HepG2 (cell line): ENCODE measurements around the gene SLC35A1. TPM values are rescaled to one million over a fixed set of nuclear protein-coding genes. Genes with fewer than 3 reads are reported as not detected.

Experiments
- ARNT ChIP-seq: fragments of 450-650 bp; IDR thresholded peaks from 2 replicates; pipeline ENCODE4 v1.6.1; 2017
- ATF1 ChIP-seq: IDR thresholded peaks from 2 replicates; pipeline ENCODE4 v1.6.1; 2016; ENCODE audit warnings: mild to moderate bottlenecking, control low read depth
- ONECUT2 ChIP-seq: sonication (generic); formaldehyde crosslinking; IDR thresholded peaks from 2 replicates; pipeline ENCODE4 v1.4.0; 2020; ENCODE audit warnings: missing genetic modification reagents
- REST ChIP-seq, 2 experiments: IDR thresholded peaks; 2 replicates each; pipeline ENCODE4 v1.6.1; 2011 to 2012; ENCODE audit warnings: low read length in 2 of 2, borderline replicate concordance in 1 of 2, low read depth in 1 of 2, mild to moderate bottlenecking in 1 of 2, moderate library complexity in 1 of 2
- REXO4 ChIP-seq: sonication (generic); formaldehyde crosslinking; IDR thresholded peaks from 2 replicates; pipeline ENCODE4 v1.8.0; 2022; ENCODE audit warnings: missing genetic modification reagents, mild to moderate bottlenecking, borderline replicate concordance
- TRAFD1 ChIP-seq: sonication (generic); formaldehyde crosslinking; IDR thresholded peaks from 2 replicates; pipeline ENCODE4 v1.5.1; 2020; ENCODE audit warnings: missing genetic modification reagents, mild to moderate bottlenecking, borderline replicate concordance
- ZBTB1 ChIP-seq: sonication (generic); formaldehyde crosslinking; IDR thresholded peaks from 2 replicates; pipeline ENCODE4 v1.4.0; 2020; ENCODE audit warnings: missing genetic modification reagents, borderline replicate concordance
- ZNF12 ChIP-seq: sonication (generic); formaldehyde crosslinking; IDR thresholded peaks from 2 replicates; pipeline ENCODE4 v1.5.0; 2020; ENCODE audit warnings: missing genetic modification reagents
- ZNF543 ChIP-seq: sonication (generic); formaldehyde crosslinking; IDR thresholded peaks from 2 replicates; pipeline ENCODE4 v1.4.0; 2020; ENCODE audit warnings: mild to moderate bottlenecking, missing genetic modification reagents
- ZSCAN21 ChIP-seq: sonication (generic); formaldehyde crosslinking; IDR thresholded peaks from 2 replicates; pipeline ENCODE4 v1.8.0; 2022; ENCODE audit warnings: mild to moderate bottlenecking, missing genetic modification reagents, moderate library complexity, borderline replicate concordance
- polyA plus RNA-seq, 8 experiments: library from polyadenylated mRNA; depleted of rRNA in 3 of 8; stranded (reverse) in 7 of 8; unstranded in 1 of 8; fragments of >200 nt; fragmentation: Illumina TruSeq in 4 of 8; extraction: Trizol in 4 of 8; gene quantifications; 2 replicates each; pipeline versions ENCODE4 v1.2.1 to v1.2.3, GENCODE V29; 2011 to 2016; ENCODE audit warnings: low read depth in 4 of 8, missing spikeins in 1 of 8, mixed read lengths in 1 of 8; ENCODE audit not compliant: insufficient read depth in 1 of 8
- total RNA-seq, 5 experiments: library from RNA; depleted of rRNA; stranded (reverse); fragments of >200 nt; fragmentation: Illumina TruSeq; extraction: Trizol; gene quantifications; 2 replicates each; pipeline ENCODE4 v1.2.3, GENCODE V29; 2016; ENCODE audit warnings: low read depth in 1 of 5
- TF ChIP-seq, protein P1 (sequence below), 2 experiments: sonication (generic) in 1 of 2; formaldehyde crosslinking in 1 of 2; IDR thresholded peaks; 2 replicates each; pipeline versions ENCODE4 v1.6.1 to v1.9.0; 2014 to 2022; ENCODE audit warnings: antibody characterized with exemption in 1 of 2, borderline replicate concordance in 1 of 2, inconsistent platforms in 1 of 2, low read depth in 1 of 2, missing genetic modification reagents in 1 of 2
- TF ChIP-seq, protein P2 (sequence below): sonication (generic); formaldehyde crosslinking; IDR thresholded peaks from 2 replicates; pipeline ENCODE4 v1.8.0; 2022; ENCODE audit warnings: mild to moderate bottlenecking, missing genetic modification reagents

SLC35A1 gene
- total and polyA plus RNA-seq, 2 of the 13 experiments (the other 11 are each of a cell fraction or from before 2014, with no cell fraction given), result 24.8 to 25.1 TPM

- TF ChIP-seq, protein P1, sequence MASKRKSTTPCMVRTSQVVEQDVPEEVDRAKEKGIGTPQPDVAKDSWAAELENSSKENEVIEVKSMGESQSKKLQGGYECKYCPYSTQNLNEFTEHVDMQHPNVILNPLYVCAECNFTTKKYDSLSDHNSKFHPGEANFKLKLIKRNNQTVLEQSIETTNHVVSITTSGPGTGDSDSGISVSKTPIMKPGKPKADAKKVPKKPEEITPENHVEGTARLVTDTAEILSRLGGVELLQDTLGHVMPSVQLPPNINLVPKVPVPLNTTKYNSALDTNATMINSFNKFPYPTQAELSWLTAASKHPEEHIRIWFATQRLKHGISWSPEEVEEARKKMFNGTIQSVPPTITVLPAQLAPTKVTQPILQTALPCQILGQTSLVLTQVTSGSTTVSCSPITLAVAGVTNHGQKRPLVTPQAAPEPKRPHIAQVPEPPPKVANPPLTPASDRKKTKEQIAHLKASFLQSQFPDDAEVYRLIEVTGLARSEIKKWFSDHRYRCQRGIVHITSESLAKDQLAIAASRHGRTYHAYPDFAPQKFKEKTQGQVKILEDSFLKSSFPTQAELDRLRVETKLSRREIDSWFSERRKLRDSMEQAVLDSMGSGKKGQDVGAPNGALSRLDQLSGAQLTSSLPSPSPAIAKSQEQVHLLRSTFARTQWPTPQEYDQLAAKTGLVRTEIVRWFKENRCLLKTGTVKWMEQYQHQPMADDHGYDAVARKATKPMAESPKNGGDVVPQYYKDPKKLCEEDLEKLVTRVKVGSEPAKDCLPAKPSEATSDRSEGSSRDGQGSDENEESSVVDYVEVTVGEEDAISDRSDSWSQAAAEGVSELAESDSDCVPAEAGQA (IDR thresholded peaks at IDR 0.05; ENCODE audit: low read depth), result no peak; the same call in 1 of the 2 replicates
- TF ChIP-seq, protein P1 (CRISPR knock-in tag; IDR thresholded peaks at IDR 0.05; ENCODE audit: borderline replicate concordance), result no peak
- peak; percentile 15; the same call in 1 of the 2 replicates for TF ChIP-seq ZNF12 (CRISPR knock-in tag)
- no peak for TF ChIP-seq REST (IDR thresholded peaks at IDR 0.05; ENCODE audit: borderline replicate concordance in 1 of 2, low read depth in 1 of 2, low read length in 2 of 2)
- TF ChIP-seq ATF1 (CRISPR knock-in tag), result peak; percentile 42; the same call in 1 of the 2 replicates
- TF ChIP-seq TRAFD1, result no peak
- TF ChIP-seq ARNT, result no peak
- no peak for TF ChIP-seq ONECUT2 (CRISPR knock-in tag)
- TF ChIP-seq, protein P2, sequence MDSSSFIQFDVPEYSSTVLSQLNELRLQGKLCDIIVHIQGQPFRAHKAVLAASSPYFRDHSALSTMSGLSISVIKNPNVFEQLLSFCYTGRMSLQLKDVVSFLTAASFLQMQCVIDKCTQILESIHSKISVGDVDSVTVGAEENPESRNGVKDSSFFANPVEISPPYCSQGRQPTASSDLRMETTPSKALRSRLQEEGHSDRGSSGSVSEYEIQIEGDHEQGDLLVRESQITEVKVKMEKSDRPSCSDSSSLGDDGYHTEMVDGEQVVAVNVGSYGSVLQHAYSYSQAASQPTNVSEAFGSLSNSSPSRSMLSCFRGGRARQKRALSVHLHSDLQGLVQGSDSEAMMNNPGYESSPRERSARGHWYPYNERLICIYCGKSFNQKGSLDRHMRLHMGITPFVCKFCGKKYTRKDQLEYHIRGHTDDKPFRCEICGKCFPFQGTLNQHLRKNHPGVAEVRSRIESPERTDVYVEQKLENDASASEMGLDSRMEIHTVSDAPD, result no peak
- TF ChIP-seq REXO4, result no peak
- TF ChIP-seq ZNF543 (CRISPR knock-in tag), result no peak
- TF ChIP-seq ZBTB1 (CRISPR knock-in tag), result no peak
- TF ChIP-seq ZSCAN21 (CRISPR knock-in tag), result no peak; the same call in 1 of the 2 replicates
Observed at GRCh38 chr6:87472525-87473418, at the start of gene SLC35A1 (continued).
